Muscle of leg (tissue), 11 donors: ENCODE data around the gene MGP. TPM values are rescaled to one million over a fixed set of nuclear protein-coding genes. Genes with fewer than 3 reads are reported as not detected.

ENCODE experiments used
- DNase-seq: peaks from one replicate; pipeline ENCODE4 v3.0.0; 2013
- H3K27ac ChIP-seq: one replicate; pipeline ENCODE4 v1.5.1; 2013; ENCODE audit warnings: mild to moderate bottlenecking, low read length, control low read depth
- H3K27me3 ChIP-seq: one replicate; pipeline ENCODE4 v1.6.1; 2013; ENCODE audit warnings: low read length; ENCODE audit not compliant: control insufficient read depth, insufficient read depth
- H3K36me3 ChIP-seq: one replicate; pipeline ENCODE4 v1.6.1; 2013; ENCODE audit warnings: low read length; ENCODE audit not compliant: control insufficient read depth, insufficient read depth
- H3K4me1 ChIP-seq: one replicate; pipeline ENCODE4 v1.6.1; 2013; ENCODE audit warnings: low read length; ENCODE audit not compliant: control insufficient read depth, insufficient read depth
- H3K4me3 ChIP-seq: one replicate; pipeline ENCODE4 v1.5.1; 2013; ENCODE audit warnings: low read length, control low read depth
- H3K9me3 ChIP-seq: replicated peaks from 2 replicates; pipeline ENCODE4 v1.6.1; 2013; ENCODE audit warnings: low read depth, low read length; ENCODE audit not compliant: control insufficient read depth
- WGBS: methylation state at CpG from one replicate; pipeline ENCODE4 v1.1.5; 2013; ENCODE audit warnings: missing lambda C conversion rate; ENCODE audit not compliant: insufficient coverage; 5-methylcytosine and 5-hydroxymethylcytosine counted together
- polyA plus RNA-seq, 8 donors: library from polyadenylated mRNA; unstranded; fragments of 120-200 nt; gene quantifications; one replicate each; pipeline versions ENCODE4 v1.2.1 to v1.2.3, GENCODE V29; 2013; ENCODE audit warnings: inconsistent platforms in 1 of 8, low replicate concordance in 1 of 8; ENCODE audit not compliant: insufficient read length in 8 of 8, insufficient read depth in 1 of 8
- total RNA-seq: library from RNA; stranded (reverse); fragments of 120-200 nt; gene quantifications from one replicate; pipeline ENCODE4 v1.2.4, GENCODE V29; 2013

MGP gene
- total and polyA plus RNA-seq, 9 donors: 148 to 500 (median 253) TPM

GRCh38 chr12:14834509-14834908 lies 51.1 kb downstream of the MGP start:
- no peaks in the 10 kb centered on the region for H3K36me3 ChIP-seq
- no peaks in the 10 kb centered on the region for H3K9me3 ChIP-seq
- no peak for DNase-seq
- H3K27ac ChIP-seq: no peak overlapping the region
- no peak overlapping the region for H3K4me3 ChIP-seq
- no peaks in the 10 kb centered on the region for H3K4me1 ChIP-seq
- no peaks in the 10 kb centered on the region for H3K27me3 ChIP-seq

DNA sequence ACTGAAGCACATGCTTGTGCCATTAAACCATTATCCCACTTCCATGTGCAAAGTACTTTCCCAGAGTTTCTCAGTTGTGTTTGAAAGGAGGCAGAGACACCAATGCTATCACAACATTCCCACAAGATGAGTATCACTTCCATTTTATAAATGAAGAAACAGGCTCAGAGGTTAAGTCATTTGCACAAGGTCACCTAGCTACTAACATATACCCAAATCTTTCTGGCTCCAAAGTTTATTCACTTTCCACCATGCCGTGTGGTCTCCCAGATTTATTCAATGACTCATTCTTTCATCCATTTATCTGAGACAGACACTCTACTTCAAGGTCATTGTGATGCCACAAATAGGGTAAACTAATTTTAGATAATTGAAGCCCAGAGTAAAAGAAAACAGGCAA lies 51.7 kb downstream of the MGP start:
- no peaks in the 10 kb centered on the region for H3K4me1 ChIP-seq
- WGBS: no CpG with 5 or more reads among the region's 1 CpG
- DNase-seq: no peak
- H3K4me3 ChIP-seq: no peak overlapping the region
- no peaks in the 10 kb centered on the region for H3K9me3 ChIP-seq
- H3K27ac ChIP-seq: no peak overlapping the region
- H3K27me3 ChIP-seq: no peaks in the 10 kb centered on the region
- no peaks in the 10 kb centered on the region for H3K36me3 ChIP-seq

DNA sequence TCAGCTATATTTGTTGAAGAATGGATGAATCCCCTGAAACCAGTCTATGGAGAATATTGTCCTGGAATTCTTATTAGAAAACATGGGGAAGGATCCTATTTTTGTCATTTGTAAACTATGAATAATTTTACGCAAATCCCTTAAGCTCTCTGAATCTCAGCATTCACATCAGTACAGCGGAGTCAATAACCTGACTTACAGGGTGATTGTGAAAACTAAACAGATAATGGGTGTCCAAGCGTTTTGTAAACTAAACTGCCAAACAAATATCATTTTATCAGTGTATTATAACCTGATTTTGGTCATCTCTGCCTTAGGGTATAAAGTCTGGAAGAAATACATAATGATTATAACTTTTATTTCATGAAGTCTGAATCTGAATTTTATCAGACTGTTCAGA lies 52.3 kb downstream of the MGP start:
- Histone ChIP-seq H3K4me1 (no peaks in the 10 kb centered on the region), H3K4me3 (no peak overlapping the region), H3K27me3 (no peaks in the 10 kb centered on the region), H3K9me3 (no peaks in the 10 kb centered on the region), H3K27ac (no peak overlapping the region), H3K36me3 (no peaks in the 10 kb centered on the region)
- WGBS: no CpG with 5 or more reads among the region's 3 CpGs
- DNase-seq: no peak

Other genes with a start within 250 kb of the MGP start
- not detected for gene GUCY2C, start 189.3 kb downstream of the MGP start, total RNA-seq
- gene GUCY2C, start 189.3 kb downstream of the MGP start, polyA plus RNA-seq: 1 to 10 TPM in 2 of 8 donors, under 1 TPM in 6; 0.11 to 6.7 (median 0.22) TPM
- gene WBP11, start 82.4 kb downstream of the MGP start, total RNA-seq: 12.7 TPM
- gene WBP11, start 82.4 kb downstream of the MGP start, polyA plus RNA-seq: 10 to 100 TPM; 50.1 to 67.4 (median 58.0) TPM
- 1.4 TPM for gene C12orf60, start 82.2 kb downstream of the MGP start, total RNA-seq
- 1 to 10 TPM in 7 of 8 donors, under 1 TPM in 1; 0.85 to 1.6 (median 1.3) TPM for gene C12orf60, start 82.2 kb downstream of the MGP start, polyA plus RNA-seq
- 0.40 TPM for gene SMCO3, start 71.7 kb downstream of the MGP start, total RNA-seq
- under 1 TPM in 7 of 8 donors, not detected in 1; 0.07 to 0.57 (median 0.21) TPM for gene SMCO3, start 71.7 kb downstream of the MGP start, polyA plus RNA-seq
- gene ART4, start 42.3 kb downstream of the MGP start, total RNA-seq: 0.09 TPM
- gene ART4, start 42.3 kb downstream of the MGP start, polyA plus RNA-seq: under 1 TPM; 0.05 to 0.51 (median 0.13) TPM
- gene ERP27, start 52.7 kb upstream of the MGP start, total RNA-seq: 0.13 TPM
- 1 to 10 TPM in 1 of 8 donors, under 1 TPM in 7; 0.09 to 1.2 (median 0.50) TPM for gene ERP27, start 52.7 kb upstream of the MGP start, polyA plus RNA-seq
- 37.9 TPM for gene ARHGDIB, start 75.7 kb upstream of the MGP start, total RNA-seq
- gene ARHGDIB, start 75.7 kb upstream of the MGP start, polyA plus RNA-seq: 10 to 100 TPM; 37.8 to 47.6 (median 42.1) TPM
- not detected for gene PDE6H, start 87.2 kb upstream of the MGP start, total RNA-seq
- not detected for gene PDE6H, start 87.2 kb upstream of the MGP start, polyA plus RNA-seq